Adipocyte (in vitro differentiated cells): ENCODE data around the gene CLBA1.

Experiments used
- DNase-seq: peaks from one replicate; pipeline ENCODE4 v3.0.0-alpha.2; 2015; ENCODE audit warnings: low read depth
- H3K27me3 ChIP-seq: replicated peaks from 2 replicates; pipeline ENCODE4 v1.7.0; 2013; ENCODE audit warnings: mild to moderate bottlenecking, low read length, moderate library complexity; ENCODE audit not compliant: control insufficient read depth, insufficient read depth
- H3K36me3 ChIP-seq: 2 replicates; pipeline ENCODE4 v1.7.0; 2013; ENCODE audit warnings: low read length, mild to moderate bottlenecking, moderate library complexity; ENCODE audit not compliant: control insufficient read depth, insufficient read depth, severe bottlenecking
- H3K4me1 ChIP-seq: 2 replicates; pipeline ENCODE4 v1.7.0; 2013; ENCODE audit warnings: mild to moderate bottlenecking, low read length, moderate library complexity; ENCODE audit not compliant: control insufficient read depth, insufficient read depth
- H3K4me3 ChIP-seq: 2 replicates; pipeline ENCODE4 v1.7.0; 2013; ENCODE audit warnings: mild to moderate bottlenecking, low read length, moderate library complexity
- H3K9ac ChIP-seq: 2 replicates; pipeline ENCODE4 v1.7.0; 2013; ENCODE audit warnings: mild to moderate bottlenecking, low read length, moderate library complexity
- H3K9me3 ChIP-seq: 2 replicates; pipeline ENCODE4 v1.7.0; 2013; ENCODE audit warnings: mild to moderate bottlenecking, low read length, moderate library complexity; ENCODE audit not compliant: control insufficient read depth

The CLBA1 gene

GRCh38 chr14:105014631-105015030 lies 29.0 kb downstream of the CLBA1 start:
- no peak overlapping the region for H3K4me3 ChIP-seq
- peaks cover 14% of the 10 kb centered on the region for H3K4me1 ChIP-seq
- no peak for DNase-seq
- no peaks in the 10 kb centered on the region for H3K9me3 ChIP-seq
- no peaks in the 10 kb centered on the region for H3K27me3 ChIP-seq
- H3K9ac ChIP-seq, result no peak overlapping the region
- peaks cover 18% of the 10 kb centered on the region for H3K36me3 ChIP-seq

- no peak overlapping the region for H3K4me3 ChIP-seq
- H3K9me3 ChIP-seq, result no peaks in the 10 kb centered on the region
- no peak overlapping the region for H3K9ac ChIP-seq
- no peak for DNase-seq
- H3K27me3 ChIP-seq, result no peaks in the 10 kb centered on the region
- peaks cover 20% of the 10 kb centered on the region for H3K4me1 ChIP-seq
- H3K36me3 ChIP-seq, result peaks cover 11% of the 10 kb centered on the region
These were observed 29.7 kb downstream of the CLBA1 start for GRCh38 chr14:105015242-105015641.

- no peak for DNase-seq
- H3K9me3 ChIP-seq, result no peaks in the 10 kb centered on the region
- H3K27me3 ChIP-seq, result no peaks in the 10 kb centered on the region
- H3K4me1 ChIP-seq, result peaks cover 20% of the 10 kb centered on the region
- peaks cover 6% of the 10 kb centered on the region for H3K36me3 ChIP-seq
- no peak overlapping the region for H3K9ac ChIP-seq
- H3K4me3 ChIP-seq, result no peak overlapping the region
These were observed 30.3 kb downstream of the CLBA1 start for GRCh38 chr14:105015905-105016304.

DNA sequence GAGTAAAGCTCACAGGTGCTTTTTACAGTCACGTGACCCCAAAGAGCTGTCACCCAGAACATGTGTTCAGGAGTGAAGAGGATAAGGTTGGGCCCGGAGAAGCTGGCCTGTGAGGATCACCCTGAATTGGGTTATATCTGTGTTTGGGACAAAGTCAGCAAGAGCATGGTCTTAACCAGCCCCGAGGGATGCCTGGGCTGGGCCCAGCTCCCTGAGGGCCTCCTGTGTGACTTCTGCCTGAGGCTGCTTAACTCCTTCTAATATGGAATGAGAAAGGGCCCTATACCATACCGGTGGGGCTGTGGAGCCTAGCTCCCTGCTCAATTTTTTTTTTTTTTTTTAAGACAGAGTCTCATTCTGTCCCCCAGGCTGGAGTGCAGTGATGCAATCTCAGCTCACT lies 32.8 kb downstream of the CLBA1 start:
- Histone ChIP-seq H3K9ac (no peak overlapping the region), H3K4me1 (peaks cover 35% of the 10 kb centered on the region), H3K36me3 (no peaks in the 10 kb centered on the region), H3K4me3 (no peak overlapping the region), H3K27me3 (no peaks in the 10 kb centered on the region), H3K9me3 (no peaks in the 10 kb centered on the region)
- no peak for DNase-seq

DNA sequence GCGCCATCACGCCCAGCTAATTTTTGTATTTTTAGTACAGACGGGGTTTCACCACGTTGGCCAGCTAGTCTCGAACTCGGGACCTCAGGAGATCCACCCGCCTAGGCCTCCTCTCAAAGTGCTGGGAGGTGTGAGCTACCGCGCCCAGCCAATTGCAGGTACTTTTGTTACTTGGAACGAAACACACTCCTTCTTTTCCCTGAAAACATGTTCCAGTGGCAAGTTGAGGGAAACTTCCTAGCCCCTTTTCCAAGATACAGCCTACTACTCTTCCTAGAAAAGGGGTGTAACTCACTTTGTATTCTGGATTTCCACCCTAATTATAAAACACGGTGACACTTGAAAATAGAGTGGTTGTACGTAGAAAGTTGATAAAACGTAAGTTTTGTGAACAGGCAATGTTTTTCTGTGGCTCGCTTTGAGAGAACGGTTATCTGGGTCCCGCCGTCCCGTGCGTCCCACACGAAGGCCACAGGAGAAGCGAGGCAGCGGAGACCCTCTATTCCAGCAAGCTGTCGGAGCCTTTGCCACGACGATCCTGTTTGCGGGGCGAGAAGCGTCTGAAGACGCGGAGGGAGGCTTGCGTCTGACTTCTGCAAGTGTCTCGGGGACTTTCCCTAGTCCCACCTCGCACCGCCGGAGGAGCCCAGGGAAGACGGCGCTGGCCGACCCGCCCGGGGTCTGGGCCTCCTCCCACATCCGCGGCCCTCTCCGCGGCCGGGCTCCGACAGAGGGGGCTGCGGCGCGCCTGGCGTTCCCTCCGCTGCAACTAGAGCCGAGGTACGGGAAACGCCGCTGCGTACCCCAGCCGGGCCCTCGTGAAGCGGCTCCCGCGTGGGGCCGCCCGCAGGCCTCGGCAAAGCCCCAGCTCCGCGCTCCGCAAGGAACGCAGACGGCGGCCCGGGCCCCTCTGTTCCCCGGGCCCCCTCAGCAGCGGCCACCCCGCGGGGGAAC lies 34.5 kb downstream of the CLBA1 start:
- H3K9me3 ChIP-seq, result no peaks in the 10 kb centered on the region
- H3K9ac ChIP-seq, result peak overlapping the region; percentile 83
- peak; percentile 77 for DNase-seq
- no peaks in the 10 kb centered on the region for H3K27me3 ChIP-seq
- peaks cover 49% of the 10 kb centered on the region for H3K4me1 ChIP-seq
- peak overlapping the region; percentile 88 for H3K4me3 ChIP-seq
- no peaks in the 10 kb centered on the region for H3K36me3 ChIP-seq

GRCh38 chr14:105020815-105021655 lies 35.4 kb downstream of the CLBA1 start, which contains the start of gene CDCA4:
TSS of gene CDCA4 (minus strand) at chr14:105021083. CDS start at chr14:105011929, 9,154 bp downstream.
- Histone ChIP-seq H3K9ac (peak within 1 kb of the TSS; percentile 98), H3K4me1 (peaks cover 49% of the 10 kb centered on the region), H3K36me3 (no peaks in the 10 kb centered on the region), H3K27me3 (no peaks in the 10 kb centered on the region), H3K4me3 (peak within 1 kb of the TSS; percentile 97), H3K9me3 (no peaks in the 10 kb centered on the region)
- DNase-seq, result peak; percentile 99

DNA sequence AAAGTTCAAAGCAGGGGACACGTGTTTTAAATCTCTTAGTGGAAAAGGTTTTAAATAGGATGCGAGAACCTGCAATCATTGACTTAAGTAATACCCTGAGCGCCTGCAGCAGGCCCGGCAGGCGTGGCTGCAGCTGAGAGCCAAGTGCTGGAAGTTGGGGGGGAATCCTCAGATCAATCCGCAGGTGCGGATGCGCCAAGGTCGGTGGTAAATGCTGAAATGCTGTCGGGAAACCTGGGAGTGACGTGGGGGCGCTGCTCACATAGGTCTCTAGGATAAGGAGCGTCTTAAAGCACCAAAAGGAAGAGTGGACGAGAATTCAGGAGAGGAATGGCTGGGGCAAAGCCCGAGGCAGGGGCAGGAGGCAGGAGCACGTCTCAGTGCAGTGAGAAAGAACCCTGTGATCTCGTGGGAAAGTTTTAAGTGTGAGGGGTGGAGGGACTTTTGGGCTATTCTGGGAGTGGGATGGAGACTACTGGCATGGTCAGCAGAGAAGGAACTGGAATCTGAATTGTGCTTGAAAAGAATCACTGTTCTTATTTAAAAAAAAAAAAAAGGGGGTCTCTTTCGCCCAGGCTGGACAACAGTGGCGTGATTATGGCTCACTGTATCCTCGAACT lies 36.2 kb downstream of the CLBA1 start:
- no peaks in the 10 kb centered on the region for H3K27me3 ChIP-seq
- DNase-seq, result peak; percentile 47
- H3K4me3 ChIP-seq, result peak overlapping the region; percentile 97
- H3K36me3 ChIP-seq, result no peaks in the 10 kb centered on the region
- H3K9me3 ChIP-seq, result no peaks in the 10 kb centered on the region
- H3K9ac ChIP-seq, result peak overlapping the region; percentile 98
- H3K4me1 ChIP-seq, result peaks cover 44% of the 10 kb centered on the region

GRCh38 chr14:105022276-105022670 lies 36.7 kb downstream of the CLBA1 start:
- Histone ChIP-seq H3K4me1 (peaks cover 43% of the 10 kb centered on the region), H3K9ac (peak overlapping the region; percentile 98), H3K36me3 (no peaks in the 10 kb centered on the region), H3K27me3 (no peaks in the 10 kb centered on the region), H3K9me3 (no peaks in the 10 kb centered on the region), H3K4me3 (peak overlapping the region; percentile 97)
- no peak for DNase-seq

DNA sequence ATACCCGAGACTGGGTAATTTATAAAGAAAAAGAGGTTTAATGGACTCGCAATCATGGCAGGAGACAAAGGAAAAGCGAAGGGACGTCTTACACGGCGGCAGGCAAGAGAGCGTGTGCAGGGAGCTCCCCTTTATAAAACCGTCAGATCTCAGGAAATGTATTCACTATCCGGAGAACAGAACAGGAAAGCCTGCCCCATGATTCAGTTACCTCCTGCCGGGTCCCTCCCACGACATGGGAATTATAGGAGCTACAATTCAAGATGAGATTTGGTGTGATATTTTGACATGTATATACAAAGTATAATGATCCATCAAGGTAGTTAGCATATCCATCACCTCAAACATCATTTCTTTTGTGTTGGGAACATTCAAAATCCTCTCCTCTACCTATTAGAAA lies 37.6 kb downstream of the CLBA1 start:
- H3K27me3 ChIP-seq, result no peaks in the 10 kb centered on the region
- peaks cover 51% of the 10 kb centered on the region for H3K4me1 ChIP-seq

GRCh38 chr14:105023791-105024480 lies 38.3 kb downstream of the CLBA1 start:
- H3K36me3 ChIP-seq, result no peaks in the 10 kb centered on the region
- H3K27me3 ChIP-seq, result no peaks in the 10 kb centered on the region

More for the DNA sequence above, 37.6 kb downstream of the CLBA1 start:
- no peaks in the 10 kb centered on the region for H3K9me3 ChIP-seq
- no peaks in the 10 kb centered on the region for H3K36me3 ChIP-seq
- no peak overlapping the region for H3K4me3 ChIP-seq
- DNase-seq, result no peak
- H3K9ac ChIP-seq, result peak overlapping the region; percentile 15

More at GRCh38 chr14:105023791-105024480, 38.3 kb downstream of the CLBA1 start:
- Histone ChIP-seq H3K4me3 (peak overlapping the region; percentile 53), H3K9me3 (no peaks in the 10 kb centered on the region), H3K4me1 (peaks cover 51% of the 10 kb centered on the region), H3K9ac (peak overlapping the region; percentile 47)
- DNase-seq, result peak; percentile 49
